ENCODE measurements around the gene LRRC46. TPM values are rescaled to one million over a fixed set of nuclear protein-coding genes. Genes with fewer than 3 reads are reported as not detected.

LRRC46 gene
- total RNA-seq, 2 donors from 2014 or later, result 0.73 to 0.82 TPM

DNA sequence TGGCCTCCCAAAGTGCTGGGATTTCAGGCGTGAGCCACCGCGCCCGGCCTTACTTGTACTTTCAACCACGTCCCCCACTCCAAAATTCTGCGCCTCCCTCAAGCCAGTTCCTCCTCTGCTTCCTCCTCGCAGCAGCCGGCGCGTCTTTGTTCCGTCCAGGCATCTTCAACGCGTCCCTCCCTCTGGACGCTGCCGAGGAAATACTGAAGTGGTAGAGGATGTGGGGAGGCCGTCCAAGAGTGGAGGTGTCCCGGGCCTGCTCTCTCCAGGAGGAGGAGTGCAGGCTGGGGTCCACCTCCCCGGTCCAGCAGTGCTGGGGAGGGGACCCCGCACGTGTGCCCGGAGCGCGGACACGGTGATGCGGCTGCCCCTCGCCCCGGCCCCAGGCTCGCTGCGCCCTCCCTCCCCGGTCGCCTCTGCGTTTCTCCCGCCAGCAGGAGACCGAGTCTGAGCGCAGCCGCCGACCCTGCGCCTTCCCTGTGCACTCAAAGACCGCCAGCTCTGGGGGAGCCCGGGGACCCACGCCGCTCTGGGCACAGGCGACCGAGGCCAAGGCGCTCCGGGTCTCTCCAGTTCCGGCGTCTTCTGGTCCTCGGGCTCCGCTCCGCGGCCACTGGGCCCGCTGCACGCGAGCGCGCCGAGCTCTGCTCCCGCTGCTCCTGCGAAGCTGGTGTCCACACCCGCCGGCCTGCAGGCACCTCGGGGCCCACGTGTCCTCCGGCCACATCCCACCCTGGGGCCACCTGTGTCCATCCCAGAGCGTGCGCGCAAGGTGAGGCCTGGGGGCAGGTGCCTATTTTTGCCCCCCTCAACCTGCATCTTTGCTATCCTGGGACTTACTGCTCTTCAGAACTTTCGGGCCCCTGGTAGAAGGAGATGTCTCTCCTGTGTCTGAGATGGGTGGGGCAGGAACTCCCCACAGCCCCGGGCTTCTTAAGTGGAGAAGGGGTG is 41.6 kb upstream of the LRRC46 start:
- Histone ChIP-seq H3K9me3 (ENCODE audit: control insufficient read depth, low read length) (no peaks in the 10 kb centered on the region), H3K9ac (ENCODE audit: extremely low read depth, low read length, poor library complexity, severe bottlenecking) (no peak overlapping the region), H3K4me1 (ENCODE audit: control insufficient read depth, insufficient read depth, low read length) (no peaks in the 10 kb centered on the region), H3K27ac (ENCODE audit: low read depth, low read length) (no peak overlapping the region), H3K36me3 (ENCODE audit: control insufficient read depth, insufficient read depth, low read length) (no peaks in the 10 kb centered on the region), H3K27me3 (ENCODE audit: control insufficient read depth, insufficient read depth, low read length, poor library complexity, severe bottlenecking) (peaks cover 98% of the 10 kb centered on the region), H3K4me3 (ENCODE audit: low read length) (peak overlapping the region; percentile 70)
- no peaks in the 10 kb centered on the region for H3K36me3 Mint-ChIP-seq (ENCODE audit: low read depth)
- H3K4me1 Mint-ChIP-seq, result peaks cover 2% of the 10 kb centered on the region
- TF ChIP-seq, protein P1, sequence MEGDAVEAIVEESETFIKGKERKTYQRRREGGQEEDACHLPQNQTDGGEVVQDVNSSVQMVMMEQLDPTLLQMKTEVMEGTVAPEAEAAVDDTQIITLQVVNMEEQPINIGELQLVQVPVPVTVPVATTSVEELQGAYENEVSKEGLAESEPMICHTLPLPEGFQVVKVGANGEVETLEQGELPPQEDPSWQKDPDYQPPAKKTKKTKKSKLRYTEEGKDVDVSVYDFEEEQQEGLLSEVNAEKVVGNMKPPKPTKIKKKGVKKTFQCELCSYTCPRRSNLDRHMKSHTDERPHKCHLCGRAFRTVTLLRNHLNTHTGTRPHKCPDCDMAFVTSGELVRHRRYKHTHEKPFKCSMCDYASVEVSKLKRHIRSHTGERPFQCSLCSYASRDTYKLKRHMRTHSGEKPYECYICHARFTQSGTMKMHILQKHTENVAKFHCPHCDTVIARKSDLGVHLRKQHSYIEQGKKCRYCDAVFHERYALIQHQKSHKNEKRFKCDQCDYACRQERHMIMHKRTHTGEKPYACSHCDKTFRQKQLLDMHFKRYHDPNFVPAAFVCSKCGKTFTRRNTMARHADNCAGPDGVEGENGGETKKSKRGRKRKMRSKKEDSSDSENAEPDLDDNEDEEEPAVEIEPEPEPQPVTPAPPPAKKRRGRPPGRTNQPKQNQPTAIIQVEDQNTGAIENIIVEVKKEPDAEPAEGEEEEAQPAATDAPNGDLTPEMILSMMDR (conservative IDR thresholded peaks at IDR 0.05), result peak; percentile 69
- peak overlapping the region; percentile 45 for H3K4me3 Mint-ChIP-seq
- no peaks in the 10 kb centered on the region for H3K9me3 Mint-ChIP-seq
- DNase-seq, result peak; percentile 92
- 2 to 3% methylated on average over 19 to 70 of the region's 70 CpGs for WGBS, 2 experiments (ENCODE audit: insufficient coverage in 1 of 2, insufficient read length in 1 of 2)
- H3K27ac Mint-ChIP-seq, result no peak overlapping the region
- H3K27me3 Mint-ChIP-seq (ENCODE audit: insufficient read depth), result peaks cover 89% of the 10 kb centered on the region

DNA sequence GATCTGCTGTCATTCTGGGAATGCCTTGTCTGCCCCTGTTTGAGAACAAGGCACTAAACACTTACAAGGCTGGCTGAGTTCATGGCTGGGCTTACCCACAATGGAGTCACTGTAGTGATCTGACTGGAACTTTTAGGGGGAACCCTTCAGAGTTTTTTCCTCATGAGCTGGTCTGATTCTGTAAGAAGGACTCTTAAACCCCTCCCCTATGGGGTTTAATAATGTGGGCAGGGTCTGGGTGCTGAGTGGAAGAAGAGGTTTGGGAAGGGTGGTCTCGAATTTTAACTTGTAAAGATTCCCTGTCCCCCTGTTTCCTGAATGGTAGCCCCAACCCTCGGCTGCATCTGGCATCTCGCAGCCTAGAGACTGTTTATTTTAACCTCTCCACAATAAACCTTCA is 40.4 kb upstream of the LRRC46 start:
- H3K27ac Mint-ChIP-seq, result no peak overlapping the region
- Histone ChIP-seq H3K4me1 (ENCODE audit: control insufficient read depth, insufficient read depth, low read length) (no peaks in the 10 kb centered on the region), H3K9me3 (ENCODE audit: control insufficient read depth, low read length) (no peaks in the 10 kb centered on the region), H3K27ac (ENCODE audit: low read depth, low read length) (no peak overlapping the region), H3K36me3 (ENCODE audit: control insufficient read depth, insufficient read depth, low read length) (no peaks in the 10 kb centered on the region), H3K4me3 (ENCODE audit: low read length) (no peak overlapping the region), H3K27me3 (ENCODE audit: control insufficient read depth, insufficient read depth, low read length, poor library complexity, severe bottlenecking) (peaks cover 100% of the 10 kb centered on the region), H3K9ac (ENCODE audit: extremely low read depth, low read length, poor library complexity, severe bottlenecking) (no peak overlapping the region)
- TF ChIP-seq, protein P1 (conservative IDR thresholded peaks at IDR 0.05), result no peak
- peak; percentile 36 for DNase-seq
- no peaks in the 10 kb centered on the region for H3K36me3 Mint-ChIP-seq (ENCODE audit: low read depth)
- no peak overlapping the region for H3K4me3 Mint-ChIP-seq
- WGBS, 2 experiments (ENCODE audit: insufficient coverage in 1 of 2, insufficient read length in 1 of 2), result 33% methylated on average over 1 of the region's 3 CpGs; no CpG with 5 or more reads in 1 of the 2 experiments
- peaks cover 2% of the 10 kb centered on the region for H3K4me1 Mint-ChIP-seq
- H3K9me3 Mint-ChIP-seq, result no peaks in the 10 kb centered on the region
- H3K27me3 Mint-ChIP-seq (ENCODE audit: insufficient read depth), result peaks cover 87% of the 10 kb centered on the region

DNA sequence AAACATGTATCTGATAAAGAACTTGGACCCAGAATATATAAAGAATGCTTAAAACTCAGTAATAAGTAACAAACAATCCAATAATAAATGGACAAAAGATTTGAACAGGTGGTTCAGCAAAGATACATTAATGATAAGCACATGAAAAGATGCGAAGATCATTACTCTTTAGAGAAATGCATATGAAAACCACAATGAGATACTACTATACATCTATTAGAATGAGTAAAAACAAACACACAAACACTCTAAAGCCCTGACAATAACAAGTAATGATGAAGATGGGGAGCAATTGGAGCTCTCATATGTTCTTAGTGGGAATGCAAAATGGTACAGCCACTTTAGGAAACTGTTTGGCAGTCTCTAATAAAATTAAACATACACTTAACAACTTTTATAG is 39.0 kb upstream of the LRRC46 start:
- Histone ChIP-seq H3K4me1 (ENCODE audit: control insufficient read depth, insufficient read depth, low read length) (no peaks in the 10 kb centered on the region), H3K9me3 (ENCODE audit: control insufficient read depth, low read length) (no peaks in the 10 kb centered on the region), H3K9ac (ENCODE audit: extremely low read depth, low read length, poor library complexity, severe bottlenecking) (no peak overlapping the region), H3K27ac (ENCODE audit: low read depth, low read length) (no peak overlapping the region), H3K27me3 (ENCODE audit: control insufficient read depth, insufficient read depth, low read length, poor library complexity, severe bottlenecking) (peaks cover 86% of the 10 kb centered on the region), H3K4me3 (ENCODE audit: low read length) (no peak overlapping the region), H3K36me3 (ENCODE audit: control insufficient read depth, insufficient read depth, low read length) (no peaks in the 10 kb centered on the region)
- Mint-ChIP-seq H3K4me3 (no peak overlapping the region), H3K36me3 (ENCODE audit: low read depth) (no peaks in the 10 kb centered on the region), H3K9me3 (no peaks in the 10 kb centered on the region), H3K27ac (no peak overlapping the region), H3K4me1 (peaks cover 2% of the 10 kb centered on the region), H3K27me3 (ENCODE audit: insufficient read depth) (peaks cover 79% of the 10 kb centered on the region)
- TF ChIP-seq, protein P1 (conservative IDR thresholded peaks at IDR 0.05), result no peak
- 67% methylated on average over 1 of the region's 1 CpG; no CpG with 5 or more reads in 1 of the 2 experiments for WGBS, 2 experiments (ENCODE audit: insufficient coverage in 1 of 2, insufficient read length in 1 of 2)
- DNase-seq, result no peak
